Tibial nerve (tissue), 4 donors: ENCODE measurements around the gene PHRF1.

Source experiments
- EP300 ChIP-seq, 2 donors: sonication (generic); formaldehyde crosslinking; IDR thresholded peaks; one replicate each; pipeline ENCODE4 v1.6.1; 2017; ENCODE audit warnings: antibody characterized with exemption in 2 of 2, mild to moderate bottlenecking in 1 of 2
- TF ChIP-seq, protein P1 (sequence below), 5 experiments: fragments of 200-600 bp in 3 of 5; fragments of 450-650 bp in 2 of 5; sonication (generic) in 3 of 5; IDR thresholded peaks; one replicate each; pipeline ENCODE4 v1.5.1; 2016 to 2019; ENCODE audit warnings: antibody characterized with exemption in 5 of 5, mild to moderate bottlenecking in 3 of 5, moderate library complexity in 2 of 5

DNA sequence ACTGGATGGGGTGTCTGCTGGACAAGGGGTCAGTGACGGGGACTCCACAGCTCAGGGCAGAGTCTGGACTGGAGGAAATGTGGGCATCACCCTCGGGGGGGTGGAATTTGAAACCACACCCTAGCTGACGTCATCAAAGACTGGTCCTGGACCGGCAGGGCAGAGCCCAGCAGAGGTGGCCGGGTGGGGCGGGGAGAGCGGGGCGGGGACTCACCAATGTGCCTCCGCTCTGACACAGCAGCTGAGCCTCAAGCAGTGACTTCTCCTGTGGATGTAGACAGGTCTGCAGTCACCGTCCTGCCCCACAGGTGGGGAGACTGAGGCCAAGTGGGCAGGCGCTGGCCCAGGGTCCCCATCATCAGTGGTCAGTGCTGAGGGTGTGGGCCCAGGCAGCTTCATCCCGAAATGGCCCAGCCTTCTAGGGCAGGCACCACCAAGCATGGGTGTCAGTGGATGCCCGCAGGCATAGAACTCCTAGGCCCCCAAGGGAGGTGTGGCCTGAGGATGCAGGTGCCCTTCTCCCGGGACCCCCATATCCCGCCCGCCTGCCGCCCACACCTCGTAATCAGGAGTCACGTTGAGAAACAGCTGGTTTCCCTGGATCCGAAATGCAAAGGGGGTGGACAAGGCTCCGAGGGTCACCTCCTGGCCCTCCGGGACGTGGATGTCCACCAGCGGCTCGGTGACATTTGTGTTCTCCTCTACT is 47.9 kb downstream of the PHRF1 start:
- TF ChIP-seq EP300 (IDR thresholded peaks at IDR 0.05), result no peak
- TF ChIP-seq, protein P1, sequence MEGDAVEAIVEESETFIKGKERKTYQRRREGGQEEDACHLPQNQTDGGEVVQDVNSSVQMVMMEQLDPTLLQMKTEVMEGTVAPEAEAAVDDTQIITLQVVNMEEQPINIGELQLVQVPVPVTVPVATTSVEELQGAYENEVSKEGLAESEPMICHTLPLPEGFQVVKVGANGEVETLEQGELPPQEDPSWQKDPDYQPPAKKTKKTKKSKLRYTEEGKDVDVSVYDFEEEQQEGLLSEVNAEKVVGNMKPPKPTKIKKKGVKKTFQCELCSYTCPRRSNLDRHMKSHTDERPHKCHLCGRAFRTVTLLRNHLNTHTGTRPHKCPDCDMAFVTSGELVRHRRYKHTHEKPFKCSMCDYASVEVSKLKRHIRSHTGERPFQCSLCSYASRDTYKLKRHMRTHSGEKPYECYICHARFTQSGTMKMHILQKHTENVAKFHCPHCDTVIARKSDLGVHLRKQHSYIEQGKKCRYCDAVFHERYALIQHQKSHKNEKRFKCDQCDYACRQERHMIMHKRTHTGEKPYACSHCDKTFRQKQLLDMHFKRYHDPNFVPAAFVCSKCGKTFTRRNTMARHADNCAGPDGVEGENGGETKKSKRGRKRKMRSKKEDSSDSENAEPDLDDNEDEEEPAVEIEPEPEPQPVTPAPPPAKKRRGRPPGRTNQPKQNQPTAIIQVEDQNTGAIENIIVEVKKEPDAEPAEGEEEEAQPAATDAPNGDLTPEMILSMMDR (IDR thresholded peaks at IDR 0.05), result no peak
